Tibial nerve (tissue), 4 donors: ENCODE results near the gene DNAJC4. TPM values are rescaled to one million over a fixed set of nuclear protein-coding genes. Genes with fewer than 3 reads are reported as not detected.

ENCODE experiments used
- DNase-seq, 2 donors: peaks; one replicate each; pipeline ENCODE4 v3.0.0-alpha.2; 2019; ENCODE audit warnings: low spot score in 2 of 2
- H3K27ac ChIP-seq, 4 donors: fragments of 200-600 bp; sonication (generic) in 3 of 4; one replicate each; pipeline ENCODE4 v1.5.1; 2017 to 2019; ENCODE audit warnings: mild to moderate bottlenecking in 1 of 4
- H3K27me3 ChIP-seq, 2 donors: fragments of 200-600 bp; sonication (generic) in 1 of 2; one replicate each; pipeline versions ENCODE4 v1.5.1 to v1.6.0; 2017 to 2019
- H3K36me3 ChIP-seq, 3 donors: fragments of 200-600 bp; sonication (generic); one replicate each; pipeline ENCODE4 v1.5.1; 2018 to 2019
- H3K4me1 ChIP-seq, 4 donors: fragments of 200-600 bp; sonication (generic) in 3 of 4; one replicate each; pipeline ENCODE4 v1.5.1; 2017 to 2019
- H3K4me3 ChIP-seq, 4 donors: fragments of 200-600 bp; sonication (generic) in 3 of 4; one replicate each; pipeline ENCODE4 v1.5.1; 2017 to 2019; ENCODE audit warnings: mild to moderate bottlenecking in 1 of 4, moderate library complexity in 1 of 4
- H3K9me3 ChIP-seq, 4 donors: fragments of 200-600 bp; sonication (generic) in 3 of 4; one replicate each; pipeline ENCODE4 v1.5.1; 2017 to 2019
- EP300 ChIP-seq, 2 donors: sonication (generic); formaldehyde crosslinking; IDR thresholded peaks; one replicate each; pipeline ENCODE4 v1.6.1; 2017; ENCODE audit warnings: antibody characterized with exemption in 2 of 2, mild to moderate bottlenecking in 1 of 2
- POLR2A ChIP-seq, 2 donors: fragments of 450-650 bp; IDR thresholded peaks; one replicate each; pipeline ENCODE4 v1.6.1; 2017; ENCODE audit warnings: antibody characterized with exemption in 2 of 2, mild to moderate bottlenecking in 2 of 2, moderate library complexity in 2 of 2
- WGBS, 2 donors: methylation state at CpG; one replicate each; pipeline ENCODE4 v1.1.5; 2018; 5-methylcytosine and 5-hydroxymethylcytosine counted together
- total RNA-seq, 4 donors: library from RNA; depleted of rRNA; stranded (reverse); fragments of >200 nt; gene quantifications; one replicate each; pipeline ENCODE4 v1.1.0, GENCODE V29; 2016
- TF ChIP-seq, protein P1 (sequence below), 5 experiments: fragments of 200-600 bp in 3 of 5; fragments of 450-650 bp in 2 of 5; sonication (generic) in 3 of 5; IDR thresholded peaks; one replicate each; pipeline ENCODE4 v1.5.1; 2016 to 2019; ENCODE audit warnings: antibody characterized with exemption in 5 of 5, mild to moderate bottlenecking in 3 of 5, moderate library complexity in 2 of 5

DNAJC4 gene
- total RNA-seq, 4 donors from 2014 or later: 20.1 to 42.0 (median 25.8) TPM

DNA sequence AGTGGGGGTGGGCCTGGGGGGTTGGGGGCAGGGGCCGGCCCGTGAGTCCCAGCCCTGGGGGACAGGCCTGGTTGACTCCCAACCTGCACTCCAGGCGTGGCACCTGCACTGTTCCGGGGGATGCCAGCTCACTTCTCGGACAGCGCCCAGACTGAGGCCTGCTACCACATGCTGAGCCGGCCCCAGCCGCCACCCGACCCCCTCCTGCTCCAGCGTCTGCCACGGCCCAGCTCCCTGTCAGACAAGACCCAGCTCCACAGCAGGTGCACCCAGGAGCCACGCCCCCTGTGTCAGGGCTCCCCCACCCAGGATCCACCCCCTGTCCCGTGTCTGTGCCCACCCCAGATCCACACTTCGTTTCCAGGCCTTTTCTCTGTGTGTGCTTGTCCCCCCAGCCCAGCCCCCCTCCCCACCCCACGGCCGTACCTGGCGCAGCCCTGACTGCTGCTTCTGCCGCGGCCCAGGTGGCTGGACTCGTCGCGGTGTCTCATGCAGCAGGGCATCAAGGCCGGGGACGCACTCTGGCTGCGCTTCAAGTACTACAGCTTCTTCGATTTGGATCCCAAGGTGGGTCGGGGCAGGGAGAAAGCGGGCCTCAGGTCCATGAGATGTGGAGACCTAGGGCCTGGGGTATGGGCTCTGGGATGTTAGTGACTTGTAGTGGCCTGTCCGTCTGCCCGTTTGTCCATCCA, 19.0 kb upstream of the DNAJC4 start:
- Histone ChIP-seq H3K36me3 (peaks cover 0 to 39% (median 0%) of the 10 kb centered on the region in 3 donors), H3K4me1 (peaks cover 0 to 13% (median 2%) of the 10 kb centered on the region in 4 donors), H3K27me3 (no peaks in the 10 kb centered on the region), H3K9me3 (no peaks in the 10 kb centered on the region), H3K4me3 (no peak overlapping the region), H3K27ac (no peak overlapping the region)
- TF ChIP-seq POLR2A (IDR thresholded peaks at IDR 0.05): no peak
- TF ChIP-seq EP300 (IDR thresholded peaks at IDR 0.05): no peak
- TF ChIP-seq, protein P1, sequence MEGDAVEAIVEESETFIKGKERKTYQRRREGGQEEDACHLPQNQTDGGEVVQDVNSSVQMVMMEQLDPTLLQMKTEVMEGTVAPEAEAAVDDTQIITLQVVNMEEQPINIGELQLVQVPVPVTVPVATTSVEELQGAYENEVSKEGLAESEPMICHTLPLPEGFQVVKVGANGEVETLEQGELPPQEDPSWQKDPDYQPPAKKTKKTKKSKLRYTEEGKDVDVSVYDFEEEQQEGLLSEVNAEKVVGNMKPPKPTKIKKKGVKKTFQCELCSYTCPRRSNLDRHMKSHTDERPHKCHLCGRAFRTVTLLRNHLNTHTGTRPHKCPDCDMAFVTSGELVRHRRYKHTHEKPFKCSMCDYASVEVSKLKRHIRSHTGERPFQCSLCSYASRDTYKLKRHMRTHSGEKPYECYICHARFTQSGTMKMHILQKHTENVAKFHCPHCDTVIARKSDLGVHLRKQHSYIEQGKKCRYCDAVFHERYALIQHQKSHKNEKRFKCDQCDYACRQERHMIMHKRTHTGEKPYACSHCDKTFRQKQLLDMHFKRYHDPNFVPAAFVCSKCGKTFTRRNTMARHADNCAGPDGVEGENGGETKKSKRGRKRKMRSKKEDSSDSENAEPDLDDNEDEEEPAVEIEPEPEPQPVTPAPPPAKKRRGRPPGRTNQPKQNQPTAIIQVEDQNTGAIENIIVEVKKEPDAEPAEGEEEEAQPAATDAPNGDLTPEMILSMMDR (IDR thresholded peaks at IDR 0.05): no peak
- 80 to 90% methylated on average over 21 to 30 of the region's 30 CpGs for WGBS, 2 donors
- no peak for DNase-seq

DNA sequence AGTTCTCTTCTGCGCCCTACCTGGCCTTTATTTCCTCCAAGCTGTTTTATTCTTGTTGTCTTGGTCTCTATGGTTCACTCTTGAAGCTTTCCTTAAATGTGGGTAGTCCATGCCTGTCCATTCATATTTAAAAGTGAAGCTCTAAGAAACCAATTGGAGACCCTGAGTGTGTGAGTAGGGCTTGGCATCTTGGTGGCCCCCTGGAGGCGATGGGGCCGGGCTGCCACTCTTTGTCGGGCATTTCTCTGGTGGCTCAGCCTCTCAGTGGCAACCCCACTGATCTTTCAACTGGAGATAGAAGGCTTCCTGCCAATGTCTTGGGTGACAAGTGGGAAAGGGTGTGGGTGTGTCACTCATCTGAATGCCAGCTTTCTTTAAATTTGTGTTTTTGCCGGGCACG, 13.5 kb upstream of the DNAJC4 start:
- Histone ChIP-seq H3K36me3 (peaks cover 0 to 26% (median 0%) of the 10 kb centered on the region in 3 donors), H3K9me3 (no peaks in the 10 kb centered on the region), H3K27ac (no peak overlapping the region), H3K4me3 (no peak overlapping the region), H3K27me3 (no peaks in the 10 kb centered on the region), H3K4me1 (no peaks in the 10 kb centered on the region)
- TF ChIP-seq, protein P1 (IDR thresholded peaks at IDR 0.05): no peak
- no peak for TF ChIP-seq EP300 (IDR thresholded peaks at IDR 0.05)
- TF ChIP-seq POLR2A (IDR thresholded peaks at IDR 0.05): no peak
- 82 to 100% methylated on average over 2 to 6 of the region's 6 CpGs for WGBS, 2 donors
- no peak for DNase-seq

DNA sequence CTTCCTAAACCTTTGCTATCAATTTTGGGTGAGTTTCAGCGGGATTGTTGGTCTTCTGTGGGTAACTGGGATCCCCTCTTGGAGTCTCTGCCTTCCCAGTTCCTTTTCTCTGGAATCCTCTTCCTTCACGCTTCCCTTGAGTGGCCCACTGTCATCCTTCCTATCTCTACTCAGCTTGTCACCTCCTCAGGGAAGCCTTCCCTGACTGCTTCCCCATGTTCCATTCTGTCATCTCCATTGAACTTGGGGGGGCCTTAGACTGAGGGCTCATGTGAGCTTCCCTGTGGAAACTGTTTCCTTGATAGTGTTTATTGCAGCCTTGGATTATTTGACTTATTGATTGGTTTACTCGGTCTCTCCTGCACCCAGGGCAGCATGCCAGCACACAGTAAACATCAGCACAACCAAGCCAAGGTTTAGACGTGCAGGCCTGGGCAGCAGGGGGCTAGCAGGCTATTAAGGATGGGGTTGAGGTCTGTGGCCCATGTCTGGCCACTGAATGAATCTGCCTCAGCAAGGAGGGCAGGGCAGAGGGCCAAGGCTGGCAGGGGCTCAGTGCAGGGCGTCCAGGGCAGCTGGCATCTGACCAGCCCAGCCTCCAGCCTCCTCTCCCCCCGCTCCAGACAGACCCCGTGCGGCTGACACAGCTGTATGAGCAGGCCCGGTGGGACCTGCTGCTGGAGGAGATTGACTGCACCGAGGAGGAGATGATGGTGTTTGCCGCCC, 11.6 kb upstream of the DNAJC4 start:
- no peaks in the 10 kb centered on the region for H3K27me3 ChIP-seq
- TF ChIP-seq POLR2A (IDR thresholded peaks at IDR 0.05) (no peak), EP300 (IDR thresholded peaks at IDR 0.05) (no peak)
- TF ChIP-seq, protein P1 (IDR thresholded peaks at IDR 0.05): no peak
- no peaks in the 10 kb centered on the region for H3K4me1 ChIP-seq
- H3K4me3 ChIP-seq: no peak overlapping the region
- no peak overlapping the region for H3K27ac ChIP-seq
- WGBS, 2 donors: 54 to 60% methylated on average over 5 to 9 of the region's 11 CpGs
- peaks cover 0 to 30% (median 0%) of the 10 kb centered on the region in 3 donors for H3K36me3 ChIP-seq
- no peaks in the 10 kb centered on the region for H3K9me3 ChIP-seq
- no peak for DNase-seq

DNA sequence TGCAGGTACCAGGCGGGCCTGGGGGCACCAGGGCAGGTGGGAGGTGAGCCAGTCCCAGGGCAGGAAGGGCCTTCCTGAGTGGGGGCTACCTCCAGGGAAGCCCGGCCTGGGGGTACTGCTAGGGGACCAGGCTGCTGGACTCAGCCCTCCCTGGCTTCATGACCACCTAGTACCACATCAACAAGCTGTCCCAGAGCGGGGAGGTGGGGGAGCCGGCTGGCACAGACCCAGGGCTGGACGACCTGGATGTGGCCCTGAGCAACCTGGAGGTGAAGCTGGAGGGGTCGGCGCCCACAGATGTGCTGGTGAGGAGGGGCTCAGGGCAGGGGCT, 11.0 kb upstream of the DNAJC4 start:
- Histone ChIP-seq H3K27ac (no peak overlapping the region), H3K4me1 (peaks cover 0 to 2% (median 0%) of the 10 kb centered on the region in 4 donors), H3K9me3 (no peaks in the 10 kb centered on the region), H3K36me3 (peaks cover 0 to 35% (median 0%) of the 10 kb centered on the region in 3 donors), H3K27me3 (no peaks in the 10 kb centered on the region), H3K4me3 (no peak overlapping the region)
- WGBS, 2 donors: 80 to 89% methylated on average over 6 of the region's 7 CpGs
- DNase-seq: no peak
- TF ChIP-seq, protein P1 (IDR thresholded peaks at IDR 0.05): no peak
- TF ChIP-seq POLR2A (IDR thresholded peaks at IDR 0.05) (no peak), EP300 (IDR thresholded peaks at IDR 0.05) (no peak)

DNA sequence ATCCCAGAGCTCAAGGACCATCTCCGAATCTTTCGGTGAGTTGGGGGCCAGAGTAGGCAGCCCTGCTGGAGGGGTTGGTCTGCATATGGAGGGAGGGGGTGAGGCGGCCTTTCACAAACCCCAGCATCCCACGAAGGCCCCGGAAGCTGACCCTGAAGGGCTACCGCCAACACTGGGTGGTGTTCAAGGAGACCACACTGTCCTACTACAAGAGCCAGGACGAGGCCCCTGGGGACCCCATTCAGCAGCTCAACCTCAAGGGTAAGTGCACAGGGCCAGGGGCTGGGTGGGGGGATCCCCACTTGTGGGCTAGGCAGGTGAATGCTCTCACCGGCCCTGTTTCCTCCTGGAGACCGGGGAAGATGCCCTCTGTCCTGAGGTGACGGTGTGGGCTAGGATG, 10.6 kb upstream of the DNAJC4 start:
- no peak overlapping the region for H3K27ac ChIP-seq
- TF ChIP-seq EP300 (IDR thresholded peaks at IDR 0.05) (no peak), POLR2A (IDR thresholded peaks at IDR 0.05) (no peak)
- TF ChIP-seq, protein P1 (IDR thresholded peaks at IDR 0.05): no peak
- H3K36me3 ChIP-seq: peaks cover 0 to 39% (median 0%) of the 10 kb centered on the region in 3 donors
- WGBS, 2 donors: 82 to 86% methylated on average over 10 of the region's 10 CpGs
- DNase-seq: no peak
- no peaks in the 10 kb centered on the region for H3K27me3 ChIP-seq
- peaks cover 0 to 6% (median 0%) of the 10 kb centered on the region in 4 donors for H3K4me1 ChIP-seq
- no peaks in the 10 kb centered on the region for H3K9me3 ChIP-seq
- H3K4me3 ChIP-seq: no peak overlapping the region
